GM19023 (cell line): ENCODE measurements around the gene GPR78.
"Not testable (repeated sequence)": the region's sequence is repeated elsewhere in the genome, so short reads cannot be mapped to it uniquely, and the experiment has no call there.

Source experiments
- ATAC-seq: cut with Tn5 transposase; IDR thresholded peaks from one replicate; pipeline ENCODE4 v1.9.1; 2021; ENCODE audit warnings: mild to moderate bottlenecking, moderate library complexity; ENCODE audit not compliant: unreplicated experiment

The GPR78 gene

GRCh38 chr4:8613421-8614364, 33.5 kb downstream of the GPR78 start:
- ATAC-seq = no peak

GRCh38 chr4:8614365-8615193, 34.4 kb downstream of the GPR78 start:
- no peak for ATAC-seq

- no peak for ATAC-seq
Measured at GRCh38 chr4:8615366-8615765, 35.2 kb downstream of the GPR78 start.

DNA sequence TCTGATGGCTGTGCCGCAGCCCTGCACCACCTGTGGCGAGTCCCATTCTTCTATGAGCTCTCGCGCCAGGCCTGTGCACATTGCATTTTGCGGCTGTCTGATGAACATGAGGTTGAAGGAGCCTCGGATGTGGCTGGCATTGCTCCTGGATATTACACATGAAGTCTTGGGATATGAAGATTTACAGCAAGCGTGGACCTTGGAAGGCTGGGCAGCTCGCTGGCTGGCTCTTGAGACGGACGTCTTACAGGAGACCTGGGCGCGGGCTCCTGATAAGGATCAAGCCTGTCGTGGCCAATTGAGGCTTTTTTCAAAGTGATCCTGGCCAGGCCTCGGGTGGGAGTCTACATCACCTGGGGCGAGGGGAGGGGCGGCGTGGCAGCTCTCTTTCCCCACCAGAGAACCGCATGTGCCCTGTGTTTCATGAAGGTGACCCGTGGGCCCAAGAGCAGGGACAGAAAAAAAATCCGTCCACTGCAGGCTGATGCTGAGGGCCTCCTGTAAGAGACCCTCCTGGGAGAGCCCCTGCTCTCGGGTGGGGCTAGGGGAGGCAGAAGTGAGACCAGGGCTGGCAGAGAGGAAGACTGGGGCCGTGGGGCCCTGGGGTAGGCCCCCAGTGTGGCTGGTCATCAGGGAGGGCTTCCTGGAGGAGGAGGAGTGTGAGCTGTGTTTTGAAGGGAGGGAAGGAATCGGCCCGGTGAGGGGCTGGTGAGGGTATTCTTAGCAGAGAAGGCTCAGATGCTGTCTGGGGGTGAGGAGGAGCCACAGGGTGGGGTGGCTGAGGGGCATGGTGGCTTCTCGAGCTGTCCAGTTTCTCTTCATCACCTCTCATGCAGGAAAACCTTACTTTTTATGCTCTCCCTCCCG, 36.0 kb downstream of the GPR78 start:
- ATAC-seq = no peak

GRCh38 chr4:8616831-8617230, 36.6 kb downstream of the GPR78 start:
- no peak for ATAC-seq

- ATAC-seq = no peak
Measured at GRCh38 chr4:8617486-8618040, 37.4 kb downstream of the GPR78 start.

GRCh38 chr4:8618421-8618820, 38.2 kb downstream of the GPR78 start:
- ATAC-seq = no peak

DNA sequence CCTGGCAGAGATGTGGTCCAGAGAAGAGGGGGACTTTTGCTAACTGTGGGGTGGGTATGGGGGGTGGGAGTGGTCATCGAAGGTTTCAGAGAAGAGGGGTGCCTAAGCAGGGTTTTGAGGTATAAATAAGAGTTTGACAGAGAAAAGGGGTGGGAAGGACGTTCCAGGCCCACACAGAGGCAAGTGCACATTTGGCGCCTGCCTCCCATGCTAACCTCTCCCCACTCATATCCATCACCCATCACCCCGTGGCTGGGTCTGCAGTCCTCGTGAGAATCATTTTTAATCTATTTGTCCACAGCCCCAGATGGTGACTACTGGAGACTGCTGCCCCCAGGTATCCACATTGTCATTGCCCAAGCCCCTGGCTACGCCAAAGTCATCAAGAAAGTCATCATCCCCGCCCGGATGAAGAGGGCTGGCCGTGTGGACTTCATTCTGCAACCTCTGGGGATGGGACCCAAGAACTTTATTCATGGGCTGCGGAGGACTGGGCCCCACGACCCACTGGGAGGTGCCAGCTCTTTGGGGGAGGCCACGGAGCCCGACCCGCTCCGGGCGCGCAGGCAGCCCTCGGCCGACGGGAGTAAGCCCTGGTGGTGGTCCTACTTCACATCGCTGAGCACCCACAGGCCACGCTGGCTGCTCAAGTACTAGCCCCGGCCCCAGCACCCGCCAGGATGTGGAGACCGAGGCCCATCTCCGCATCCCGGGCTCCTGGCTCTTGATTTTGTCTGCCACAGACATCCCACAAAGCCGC, 38.9 kb downstream of the GPR78 start:
- no peak for ATAC-seq

DNA sequence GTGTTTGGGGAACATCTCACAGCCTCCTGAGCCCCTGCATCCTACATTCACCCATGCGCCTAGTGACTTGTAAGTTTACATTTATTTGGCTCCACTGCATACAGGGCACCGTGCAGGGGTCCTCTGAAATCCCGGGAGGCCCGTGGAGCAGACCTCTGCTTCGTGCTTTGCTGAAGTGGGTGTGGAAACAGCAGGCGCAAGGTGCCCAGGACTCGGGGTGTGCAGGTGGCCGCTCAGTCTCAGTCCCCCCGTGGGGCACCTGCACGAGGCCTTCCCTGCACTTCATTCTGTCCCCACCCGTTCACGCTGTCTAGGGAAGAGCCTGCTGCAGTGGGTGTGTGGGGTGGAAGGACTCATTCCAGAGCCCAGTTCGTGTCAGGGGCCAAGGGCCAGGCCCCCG, 40.9 kb downstream of the GPR78 start:
- ATAC-seq = not testable (repeated sequence)

DNA sequence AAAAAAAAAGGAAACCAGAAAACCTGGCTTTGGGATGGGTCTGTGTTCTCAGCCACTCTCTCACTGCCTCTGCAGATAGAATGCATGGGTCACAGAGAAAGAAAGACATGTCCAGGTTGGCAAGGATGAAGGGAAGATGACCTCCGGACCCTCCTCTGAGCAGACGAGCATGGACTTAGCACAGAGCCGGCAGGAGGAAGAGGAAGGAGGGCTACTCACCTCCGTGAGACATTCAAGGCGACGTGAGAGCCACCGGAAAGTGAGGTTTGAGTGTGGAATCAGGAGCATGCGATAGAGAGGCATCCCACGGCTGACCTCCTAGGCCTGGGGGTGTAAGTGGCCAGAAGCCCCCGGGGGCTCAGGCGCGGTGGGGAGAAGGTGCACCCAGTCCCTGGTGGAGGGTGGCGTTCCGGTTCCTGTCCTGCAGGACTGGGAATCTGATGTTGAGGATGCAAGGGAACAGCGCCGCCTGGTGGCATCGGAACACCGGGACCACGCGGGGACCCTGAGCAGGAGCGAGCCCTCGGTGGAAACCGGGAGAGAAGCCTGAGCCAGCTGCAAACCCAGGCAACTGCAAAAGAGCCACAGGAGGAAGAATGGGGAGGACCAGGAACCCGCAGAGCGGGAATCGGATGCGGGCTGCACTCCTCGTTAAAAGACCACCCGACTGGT, 44.5 kb downstream of the GPR78 start:
- not testable (repeated sequence) for ATAC-seq

- ATAC-seq = not testable (repeated sequence)
Measured at GRCh38 chr4:8630240-8630905, 50.2 kb downstream of the GPR78 start.

DNA sequence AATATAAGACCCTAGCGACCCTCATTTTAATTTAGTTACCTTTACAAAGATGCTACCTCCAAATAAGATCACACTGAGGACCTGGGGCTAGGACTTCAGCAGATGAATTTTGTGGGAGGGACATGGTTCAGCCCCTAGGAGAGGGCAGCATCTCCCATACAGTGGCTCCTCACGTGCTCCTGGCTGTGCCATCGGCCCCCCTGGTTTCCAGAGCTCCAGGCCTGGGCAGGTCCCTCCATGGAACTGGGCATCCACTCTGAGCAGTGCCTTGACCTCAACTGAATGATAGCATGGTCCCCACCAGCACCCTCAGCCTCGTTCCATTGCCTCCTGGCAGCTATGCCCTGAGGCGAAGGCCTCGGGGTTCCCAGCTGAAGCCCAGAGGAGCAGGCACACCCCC, 51.7 kb downstream of the GPR78 start:
- not testable (repeated sequence) for ATAC-seq

DNA sequence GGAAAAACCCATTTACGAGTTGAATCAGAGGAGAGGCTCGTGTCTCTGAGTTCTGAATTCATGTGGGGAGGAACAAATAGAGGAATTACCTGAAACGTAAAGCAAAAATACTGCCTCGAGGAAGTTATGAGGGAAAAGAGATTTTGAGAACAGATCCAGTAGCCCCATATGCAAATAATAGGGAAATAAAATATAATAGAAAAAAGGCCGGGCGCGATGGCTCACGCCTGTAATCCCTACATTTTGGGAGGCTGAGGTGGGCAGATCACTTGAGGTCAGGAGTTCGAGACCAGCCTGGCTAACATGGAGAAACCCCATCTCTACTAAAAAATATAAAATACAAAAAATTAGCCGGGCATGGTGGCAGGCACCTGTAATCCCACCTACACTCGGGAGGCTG, 54.6 kb downstream of the GPR78 start:
- ATAC-seq = not testable (repeated sequence)

DNA sequence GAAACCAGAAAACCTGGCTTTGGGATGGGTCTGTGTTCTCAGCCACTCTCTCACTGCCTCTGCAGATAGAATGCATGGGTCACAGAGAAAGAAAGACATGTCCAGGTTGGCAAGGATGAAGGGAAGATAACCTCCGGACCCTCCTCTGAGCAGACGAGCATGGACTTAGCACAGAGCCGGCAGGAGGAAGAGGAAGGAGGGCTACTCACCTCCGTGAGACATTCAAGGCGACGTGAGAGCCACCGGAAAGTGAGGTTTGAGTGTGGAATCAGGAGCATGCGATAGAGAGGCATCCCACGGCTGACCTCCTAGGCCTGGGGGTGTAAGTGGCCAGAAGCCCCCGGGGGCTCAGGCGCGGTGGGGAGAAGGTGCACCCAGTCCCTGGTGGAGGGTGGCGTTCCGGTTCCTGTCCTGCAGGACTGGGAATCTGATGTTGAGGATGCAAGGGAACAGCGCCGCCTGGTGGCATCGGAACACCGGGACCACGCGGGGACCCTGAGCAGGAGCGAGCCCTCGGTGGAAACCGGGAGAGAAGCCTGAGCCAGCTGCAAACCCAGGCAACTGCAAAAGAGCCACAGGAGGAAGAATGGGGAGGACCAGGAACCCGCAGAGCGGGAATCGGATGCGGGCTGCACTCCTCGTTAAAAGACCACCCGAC, 55.8 kb downstream of the GPR78 start:
- not testable (repeated sequence) for ATAC-seq
